Posterior vena cava (tissue), 2 donors: ENCODE measurements around the gene AGAP9. TPM values are rescaled to one million over a fixed set of nuclear protein-coding genes. Genes with fewer than 3 reads are reported as not detected.
"Not testable (repeated sequence)": the region's sequence is repeated elsewhere in the genome, so short reads cannot be mapped to it uniquely, and the experiment has no call there.

Experiments
- DNase-seq: peaks from one replicate; pipeline ENCODE4 v3.0.0-alpha.2; 2020; ENCODE audit warnings: low spot score
- intact Hi-C, 2 donors: fragments of 100-400 bp; cut with DNase I; formaldehyde crosslinking; loops; one replicate each; pipeline versions ENCODE4 v1.14.1 to v1.14.2; 2022 to 2023
- total RNA-seq, 2 donors: library from RNA; stranded (reverse); fragmentation: NEBNext Ultra II Directional; extraction: Animal tissue kit (Norgen Biotek cat#: 25700); gene quantifications; one replicate each; pipeline ENCODE4 v1.2.1, GENCODE V29; 2021
- donor health status: DM: yes; HTN: yes; CAD: no.
- donor health status: DM: yes; HTN: yes; CAD: no.

The AGAP9 gene
- total RNA-seq, 2 donors from 2014 or later = 3.7 to 5.8 TPM

DNA sequence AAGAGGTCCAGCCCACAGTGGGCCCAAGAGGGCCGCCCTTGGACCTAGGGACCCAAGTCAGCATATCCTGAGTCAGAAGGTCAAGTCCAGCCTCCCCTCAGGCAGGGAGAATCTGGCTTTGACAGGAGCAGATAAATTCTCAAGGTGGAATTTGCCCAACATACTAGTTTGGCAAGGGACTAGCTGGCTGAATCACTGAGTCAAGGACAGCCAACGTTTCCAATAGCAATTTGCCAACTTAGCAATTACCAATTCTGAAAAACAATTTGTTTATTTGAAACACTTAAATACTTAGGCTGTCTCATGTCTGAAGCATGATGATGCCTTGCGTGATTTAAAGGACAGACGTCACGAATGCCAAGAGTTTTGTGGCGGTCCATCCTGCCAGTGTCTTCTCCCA is 29.2 kb downstream of the AGAP9 start:
- DNase-seq, intact Hi-C loops: not testable (repeated sequence)

DNA sequence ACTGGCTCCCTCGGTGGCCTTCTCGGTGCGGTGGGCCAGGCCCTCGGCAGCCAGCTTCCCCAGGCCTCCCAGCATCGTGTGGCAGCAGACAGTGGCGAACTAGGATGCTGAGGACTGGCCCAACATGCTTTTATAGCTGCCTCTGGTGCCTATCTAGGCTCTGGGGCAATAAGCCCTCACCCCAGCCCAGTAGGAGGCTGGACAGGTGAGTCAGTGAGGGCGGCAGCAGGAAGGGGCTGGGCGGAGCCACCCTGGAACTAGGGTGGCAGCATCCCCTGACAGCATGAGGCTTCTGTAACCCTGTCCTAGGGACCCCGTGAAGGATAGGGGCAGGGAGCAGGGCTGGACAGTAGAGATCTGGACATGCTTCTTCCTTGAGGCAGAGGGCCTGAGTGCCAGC is 31.8 kb downstream of the AGAP9 start, which contains the start of gene FAM25G:
Gene FAM25G, minus strand, starts transcription at position 101 of the 400 bp plus-strand sequence. Its CDS starts 26 bp downstream, at position 75.
- intact Hi-C loops, DNase-seq: not testable (repeated sequence)

- intact Hi-C loops, DNase-seq: not testable (repeated sequence)
Measured at GRCh38 chr10:47489630-47490029, 33.8 kb downstream of the AGAP9 start.

GRCh38 chr10:47485943-47486342 is 37.5 kb downstream of the AGAP9 start:
- intact Hi-C loops, DNase-seq: not testable (repeated sequence)

DNA sequence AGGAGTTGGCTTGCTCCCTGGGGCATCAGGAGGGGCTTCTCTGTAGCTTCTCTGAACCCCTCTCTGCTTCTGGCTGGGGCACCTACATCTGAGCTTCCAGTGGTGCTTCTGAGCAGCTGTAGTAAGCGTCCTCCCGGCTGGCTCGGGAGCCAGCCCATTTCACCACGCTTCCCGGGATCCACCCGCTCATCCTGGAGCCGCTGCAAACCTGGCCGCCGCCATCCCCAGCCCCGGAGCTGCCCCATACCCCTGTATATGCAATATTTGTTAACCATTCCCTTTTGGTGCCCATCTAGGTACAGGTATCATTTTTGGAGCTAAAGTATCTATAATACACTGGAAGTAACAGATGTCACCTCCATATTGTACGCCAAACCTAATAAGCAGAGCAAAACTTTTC is 38.7 kb downstream of the AGAP9 start:
- DNase-seq, intact Hi-C loops: not testable (repeated sequence)

DNA sequence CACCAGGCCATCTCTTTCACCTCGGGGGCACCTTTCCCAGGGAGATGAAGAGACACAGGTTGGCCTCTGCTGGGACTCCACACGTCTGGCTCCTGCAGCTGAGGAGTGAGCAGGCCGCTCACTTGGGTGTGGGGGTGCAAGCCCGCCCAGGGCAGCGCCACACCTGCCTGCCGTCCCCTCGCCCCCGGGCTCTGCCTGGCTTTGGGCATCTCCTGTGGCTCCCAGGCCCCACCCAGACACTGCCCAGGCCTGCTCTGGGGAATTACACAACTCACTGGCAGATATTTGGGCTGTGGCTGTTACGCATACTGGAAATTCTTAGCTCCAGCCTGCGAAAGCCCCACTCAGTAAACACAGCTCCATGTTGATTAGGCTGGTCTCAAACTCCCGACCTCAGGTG is 39.5 kb downstream of the AGAP9 start, which contains the start of gene ANXA8:
Gene ANXA8, minus strand, starts transcription at position 193 of the 400 bp plus-strand sequence. Its CDS starts 182 bp downstream, at position 11.
- intact Hi-C loops, DNase-seq: not testable (repeated sequence)

- intact Hi-C loops, DNase-seq: not testable (repeated sequence)
Measured at GRCh38 chr10:47482367-47482766, 41.1 kb downstream of the AGAP9 start.

DNA sequence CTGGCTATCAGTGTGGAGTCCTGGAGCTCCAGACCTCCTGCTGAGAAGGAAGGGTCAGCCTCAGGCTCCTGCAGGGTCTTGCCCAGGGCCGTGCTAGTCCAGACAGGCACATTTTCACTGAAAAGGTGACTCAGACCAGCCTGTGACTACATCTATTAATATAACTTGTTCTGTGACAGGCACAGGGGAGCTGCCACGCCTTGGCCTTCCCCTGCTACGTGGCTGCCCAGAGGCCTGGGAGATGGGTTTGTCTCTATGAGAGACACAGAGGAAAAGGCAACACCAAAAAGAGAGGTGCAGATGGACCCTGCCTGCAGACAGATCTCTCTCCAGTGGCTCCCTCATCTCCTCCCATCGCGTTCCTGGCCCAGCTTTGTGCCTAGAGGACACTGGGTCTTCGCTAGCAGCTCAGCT is 41.7 kb downstream of the AGAP9 start:
- DNase-seq, intact Hi-C loops: not testable (repeated sequence)

GRCh38 chr10:47481182-47481766 is 42.2 kb downstream of the AGAP9 start:
- DNase-seq, intact Hi-C loops: not testable (repeated sequence)

GRCh38 chr10:47480133-47480532 is 43.3 kb downstream of the AGAP9 start:
- intact Hi-C loops, DNase-seq: not testable (repeated sequence)

- DNase-seq, intact Hi-C loops: not testable (repeated sequence)
Measured at GRCh38 chr10:47478114-47478513, 45.3 kb downstream of the AGAP9 start.

GRCh38 chr10:47477078-47477477 is 46.4 kb downstream of the AGAP9 start:
- intact Hi-C loops = not testable (repeated sequence)
- DNase-seq = peak; percentile 51

DNA sequence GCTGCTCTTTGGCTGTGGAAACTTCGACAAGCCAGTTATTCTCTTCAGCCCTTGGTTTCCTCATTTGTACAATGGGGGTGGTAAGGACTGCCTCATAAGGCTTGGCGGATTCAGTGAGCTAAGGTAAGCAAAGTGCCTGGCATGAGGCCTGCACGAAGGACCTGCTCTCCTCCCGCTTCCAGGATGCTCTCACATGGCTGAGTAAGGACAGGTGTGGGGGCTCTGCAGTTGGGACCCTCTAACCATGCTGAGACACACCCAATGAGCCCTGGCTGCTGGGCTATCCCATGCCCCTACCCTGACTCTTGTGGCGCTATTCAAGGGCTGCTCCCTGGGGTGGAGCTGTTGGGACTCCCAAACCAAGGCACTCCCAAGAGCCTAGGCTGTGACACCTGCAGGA is 48.3 kb downstream of the AGAP9 start:
- DNase-seq, intact Hi-C loops: not testable (repeated sequence)

DNA sequence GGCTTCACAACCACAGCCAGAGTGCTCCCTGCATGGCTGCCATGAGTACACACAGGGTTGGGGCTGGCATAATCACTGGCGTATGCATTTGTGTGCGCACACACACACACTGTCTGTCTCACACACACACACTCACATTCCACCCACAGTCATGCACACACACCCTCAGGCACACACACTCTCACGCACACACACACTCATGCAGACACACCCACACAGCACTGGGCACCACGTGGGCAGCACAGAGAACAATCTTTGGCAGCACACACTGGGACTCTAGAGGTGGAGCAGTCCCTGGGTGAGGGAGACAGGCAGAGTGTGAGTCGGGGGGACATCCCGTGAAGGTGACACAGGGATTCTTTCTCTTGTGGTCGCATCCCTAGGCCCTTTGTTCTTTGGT is 49.9 kb downstream of the AGAP9 start:
- DNase-seq, intact Hi-C loops: not testable (repeated sequence)

- intact Hi-C loops, DNase-seq: not testable (repeated sequence)
Measured at GRCh38 chr10:47472647-47473046, 50.8 kb downstream of the AGAP9 start.

DNA sequence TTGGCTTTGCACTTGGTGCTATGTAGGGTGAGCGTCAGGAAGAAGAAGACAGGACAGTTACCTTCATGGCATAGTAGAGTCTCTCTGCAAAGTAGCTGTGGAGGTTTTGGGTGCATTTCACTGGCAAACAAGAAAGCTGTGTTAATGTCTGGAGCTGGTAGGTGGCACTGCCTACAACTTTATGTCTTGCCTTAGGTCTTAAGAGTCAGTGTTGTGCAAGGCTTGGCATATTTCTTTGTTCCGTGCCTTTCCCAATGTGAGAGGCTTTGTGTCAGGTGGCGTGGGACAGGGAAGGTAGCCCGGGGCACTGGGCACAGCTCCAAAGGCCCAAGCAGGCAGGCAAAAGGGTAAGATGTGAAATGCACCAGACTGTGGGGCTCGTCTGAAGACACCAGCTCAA is 51.4 kb downstream of the AGAP9 start:
- DNase-seq, intact Hi-C loops: not testable (repeated sequence)

GRCh38 chr10:47468731-47469528 is 54.5 kb downstream of the AGAP9 start:
- intact Hi-C loops, DNase-seq: not testable (repeated sequence)

- DNase-seq, intact Hi-C loops: not testable (repeated sequence)
Measured at GRCh38 chr10:47467957-47468356, 55.5 kb downstream of the AGAP9 start.

GRCh38 chr10:47467458-47467857 is 56.0 kb downstream of the AGAP9 start:
- intact Hi-C loops, DNase-seq: not testable (repeated sequence)

- DNase-seq, intact Hi-C loops: not testable (repeated sequence)
Measured at GRCh38 chr10:47465216-47465917, 58.1 kb downstream of the AGAP9 start.
